AG04450 (cell line): ENCODE data around the gene ZNF813. TPM values are rescaled to one million over a fixed set of nuclear protein-coding genes. Genes with fewer than 3 reads are reported as not detected.

Source experiments
- CTCF ChIA-PET: fragments of 300-600, 350-600 bp; formaldehyde crosslinking; extraction: SDS; loops from one replicate; lab custom pipeline; 2022; ENCODE audit warnings: antibody characterized with exemption, inconsistent platforms; lab: Charles Lee
- POLR2A ChIA-PET: fragments of 350-600 bp; formaldehyde crosslinking; extraction: SDS; loops from one replicate; lab custom pipeline; 2021; ENCODE audit warnings: antibody characterized with exemption, inconsistent platforms; lab: Yijun Ruan, JAX
- DNase-seq: peaks from one replicate; pipeline ENCODE4 v3.0.0-alpha.2; 2011; ENCODE audit warnings: low read depth, low spot score
- H3K27ac ChIP-seq: one replicate; pipeline ENCODE4 v1.5.1; 2012; ENCODE audit warnings: low read depth, low read length, control low read depth
- H3K27me3 ChIP-seq: one replicate; pipeline ENCODE4 v1.6.0; 2012; ENCODE audit warnings: low read length; ENCODE audit not compliant: control insufficient read depth, insufficient read depth
- H3K4me3 ChIP-seq: 2 replicates; pipeline ENCODE4 v1.5.1; 2011; ENCODE audit warnings: mild to moderate bottlenecking, low read depth, low read length, control low read depth
- H3K9me3 ChIP-seq: 2 replicates; pipeline ENCODE4 v1.5.1; 2012; ENCODE audit warnings: low read length; ENCODE audit not compliant: control insufficient read depth, insufficient read depth
- polyA plus RNA-seq: library from polyadenylated mRNA; depleted of rRNA; stranded (reverse); fragments of >200 nt; gene quantifications from 2 replicates; pipeline ENCODE4 v1.2.3, GENCODE V29; 2011; rRNA removed
- TF ChIP-seq, protein P1 (sequence below): IDR thresholded peaks from 2 replicates; pipeline ENCODE4 v1.5.1; 2011; ENCODE audit warnings: low read depth, low read length, control low read depth, inconsistent platforms

ZNF813 gene
- polyA plus RNA-seq, 1 experiment = 2.1 TPM

DNA sequence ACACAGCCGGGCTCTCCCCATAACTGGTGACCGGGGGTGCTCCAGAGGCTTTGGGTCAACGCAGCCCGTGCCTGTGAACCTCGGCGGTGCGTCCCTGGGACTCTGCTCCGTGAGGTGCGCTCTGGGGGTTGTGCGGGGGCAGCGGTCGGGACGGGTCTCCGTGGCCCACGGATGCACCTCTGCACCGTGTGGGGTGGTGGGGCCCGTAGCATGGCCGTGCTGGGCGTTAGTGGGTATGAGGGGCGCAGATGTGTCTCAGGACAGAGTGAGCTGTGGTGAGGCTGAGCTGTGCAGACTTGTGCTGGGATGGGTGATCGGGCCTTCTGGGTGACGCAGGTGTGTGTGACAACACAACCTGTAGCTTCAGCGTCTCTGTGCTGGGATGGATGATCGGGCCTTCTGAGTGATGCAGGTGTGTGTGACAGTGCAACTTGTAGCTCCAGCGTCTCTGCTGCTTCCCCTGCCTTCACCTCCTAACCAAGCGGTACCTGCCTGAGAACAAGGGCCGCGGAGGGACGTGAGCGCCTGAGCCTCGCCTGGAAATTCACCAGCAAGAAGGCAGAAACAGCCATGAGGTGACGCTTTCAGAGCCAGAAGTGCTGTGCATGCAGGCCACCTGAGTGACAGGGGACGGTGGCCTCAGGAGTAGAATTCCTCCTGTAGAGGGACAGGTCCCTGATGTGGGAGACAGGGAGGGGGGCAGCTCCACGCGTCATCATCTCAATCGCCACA, 71.0 kb downstream of the ZNF813 start:
- TF ChIP-seq, protein P1, sequence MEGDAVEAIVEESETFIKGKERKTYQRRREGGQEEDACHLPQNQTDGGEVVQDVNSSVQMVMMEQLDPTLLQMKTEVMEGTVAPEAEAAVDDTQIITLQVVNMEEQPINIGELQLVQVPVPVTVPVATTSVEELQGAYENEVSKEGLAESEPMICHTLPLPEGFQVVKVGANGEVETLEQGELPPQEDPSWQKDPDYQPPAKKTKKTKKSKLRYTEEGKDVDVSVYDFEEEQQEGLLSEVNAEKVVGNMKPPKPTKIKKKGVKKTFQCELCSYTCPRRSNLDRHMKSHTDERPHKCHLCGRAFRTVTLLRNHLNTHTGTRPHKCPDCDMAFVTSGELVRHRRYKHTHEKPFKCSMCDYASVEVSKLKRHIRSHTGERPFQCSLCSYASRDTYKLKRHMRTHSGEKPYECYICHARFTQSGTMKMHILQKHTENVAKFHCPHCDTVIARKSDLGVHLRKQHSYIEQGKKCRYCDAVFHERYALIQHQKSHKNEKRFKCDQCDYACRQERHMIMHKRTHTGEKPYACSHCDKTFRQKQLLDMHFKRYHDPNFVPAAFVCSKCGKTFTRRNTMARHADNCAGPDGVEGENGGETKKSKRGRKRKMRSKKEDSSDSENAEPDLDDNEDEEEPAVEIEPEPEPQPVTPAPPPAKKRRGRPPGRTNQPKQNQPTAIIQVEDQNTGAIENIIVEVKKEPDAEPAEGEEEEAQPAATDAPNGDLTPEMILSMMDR = no peak
- ChIA-PET CTCF (no interaction called here), POLR2A (no interaction called here)
- DNase-seq = no peak
- H3K27me3 ChIP-seq = no peaks in the 10 kb centered on the region
- H3K9me3 ChIP-seq = peaks cover 6% of the 10 kb centered on the region; the same call in 1 of the 2 replicates
- peak overlapping the region; percentile 86 for H3K4me3 ChIP-seq
- no peak overlapping the region for H3K27ac ChIP-seq

DNA sequence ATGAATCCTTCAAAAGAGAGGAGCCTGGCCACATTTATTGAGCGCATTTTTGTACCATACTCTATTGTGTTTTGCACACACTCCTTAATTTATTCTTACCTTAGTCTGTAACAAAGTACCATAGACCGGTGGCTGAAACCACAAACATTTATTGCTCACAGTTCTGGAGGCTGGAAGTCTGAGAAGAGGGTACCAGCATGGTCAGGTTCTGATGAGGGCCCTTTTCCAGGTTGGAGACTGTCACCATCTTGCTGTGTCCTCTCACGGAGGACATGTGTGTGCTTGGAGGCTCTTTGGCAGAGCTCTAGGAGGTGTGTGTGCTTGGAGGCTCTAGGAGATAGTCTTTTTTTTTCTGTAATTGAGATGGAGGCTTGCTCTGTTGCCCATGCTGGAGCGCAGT, 72.6 kb downstream of the ZNF813 start:
- no peak for DNase-seq
- ChIA-PET POLR2A (no interaction called here), CTCF (no interaction called here)
- Histone ChIP-seq H3K27ac (no peak overlapping the region), H3K4me3 (no peak overlapping the region), H3K27me3 (no peaks in the 10 kb centered on the region), H3K9me3 (peaks cover 6% of the 10 kb centered on the region; the same call in 1 of the 2 replicates)
- TF ChIP-seq, protein P1 = no peak

DNA sequence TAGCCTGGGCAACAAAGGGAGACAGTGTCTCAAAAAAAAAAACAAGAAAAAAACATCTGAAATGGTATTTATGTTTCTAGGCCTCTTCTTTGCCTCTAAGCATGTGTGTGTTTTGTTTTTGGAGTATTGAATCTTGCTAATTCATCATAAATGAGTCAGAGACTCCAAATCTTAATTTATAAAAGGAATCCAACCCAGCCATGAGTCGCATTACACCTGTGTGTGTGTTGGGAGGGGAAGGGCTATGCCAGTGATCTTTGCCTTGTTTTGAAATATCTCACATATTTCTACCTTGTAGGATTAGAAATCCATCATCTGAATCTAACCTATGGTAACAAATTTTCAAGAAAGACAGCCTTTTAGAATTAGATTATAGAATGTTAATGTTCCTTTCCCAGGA, 74.4 kb downstream of the ZNF813 start:
- POLR2A ChIA-PET = no interaction called here
- H3K9me3 ChIP-seq = peaks cover 6% of the 10 kb centered on the region; the same call in 1 of the 2 replicates
- no peak for DNase-seq
- peak overlapping the region; percentile 39 for H3K27ac ChIP-seq
- H3K4me3 ChIP-seq = no peak overlapping the region
- CTCF ChIA-PET = no interaction called here
- H3K27me3 ChIP-seq = no peaks in the 10 kb centered on the region
- TF ChIP-seq, protein P1 = no peak

DNA sequence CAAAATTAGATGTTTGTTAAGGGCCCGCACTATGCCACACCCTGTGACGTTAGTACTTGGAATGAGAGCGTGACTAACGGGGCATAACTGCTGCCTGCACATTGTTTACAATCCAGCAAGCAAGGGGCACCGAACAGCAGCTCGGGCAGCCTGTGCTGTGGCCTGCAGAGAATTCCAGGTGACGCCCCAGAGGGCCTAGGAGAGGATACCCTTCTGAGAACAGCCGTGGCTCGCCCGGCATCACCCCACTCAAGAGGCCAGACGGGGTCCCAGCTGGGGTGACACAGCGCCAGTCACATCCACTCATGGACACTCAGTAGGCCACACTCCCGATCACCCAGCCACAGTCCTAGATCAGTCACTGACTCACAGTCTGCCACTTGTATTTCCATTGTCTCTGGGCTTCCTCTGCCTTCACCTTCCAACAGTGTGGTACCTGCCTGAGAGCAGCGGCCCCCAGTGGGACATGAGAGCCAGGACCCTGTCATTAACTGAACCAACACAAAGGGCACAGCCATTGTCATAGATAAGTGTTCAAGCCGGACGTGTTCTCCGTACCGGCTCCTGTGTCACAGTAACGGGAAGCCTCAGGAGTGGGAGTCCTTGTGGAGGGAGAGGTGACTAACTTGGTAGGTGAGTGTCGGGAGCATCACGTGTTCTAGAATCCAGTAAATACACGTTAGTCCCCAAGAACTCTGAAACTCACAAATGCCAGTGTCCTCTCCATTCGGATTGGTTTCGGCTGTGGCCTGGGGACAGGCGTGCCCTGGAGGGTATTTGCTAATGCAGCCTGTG, 77.9 kb downstream of the ZNF813 start:
- POLR2A ChIA-PET = no interaction called here
- CTCF ChIA-PET = interaction anchor here (0.6 kb wide), 1 partner anchor 31 kb away, joined by 5 read pairs; no protein-coding TSS in a partner anchor
- TF ChIP-seq, protein P1 = no peak
- DNase-seq = no peak
- H3K27ac ChIP-seq = peak overlapping the region; percentile 22
- no peaks in the 10 kb centered on the region for H3K27me3 ChIP-seq
- no peak overlapping the region for H3K4me3 ChIP-seq
- H3K9me3 ChIP-seq = no peaks in the 10 kb centered on the region

Other genes with a start within 250 kb of the ZNF813 start
- 24.3 and 32.6 TPM in 2 replicates for gene ZNF677, start 212.9 kb upstream of the ZNF813 start, polyA plus RNA-seq
- gene VN1R2, start 209.4 kb upstream of the ZNF813 start, polyA plus RNA-seq = not detected in 2 replicates
- not detected in 2 replicates for gene VN1R4, start 200.0 kb upstream of the ZNF813 start, polyA plus RNA-seq
- 4.1 and 5.9 TPM in 2 replicates for gene ZNF845, start 134.0 kb upstream of the ZNF813 start, polyA plus RNA-seq
- 1.6 and 2.9 TPM in 2 replicates for gene ZNF525, start 102.0 kb upstream of the ZNF813 start, polyA plus RNA-seq
- gene ZNF765, start 72.6 kb upstream of the ZNF813 start, polyA plus RNA-seq = 4.6 and 5.3 TPM in 2 replicates
- gene ZNF761, start 35.7 kb upstream of the ZNF813 start, polyA plus RNA-seq = 9.1 and 12.5 TPM in 2 replicates
- 4.2 and 4.4 TPM in 2 replicates for gene ZNF331, start 70.4 kb downstream of the ZNF813 start, polyA plus RNA-seq
- gene DPRX, start 164.3 kb downstream of the ZNF813 start, polyA plus RNA-seq = not detected in 2 replicates